C4-2B (cell line): Measurements from ENCODE around the gene MYO1E.

Experiments used
- ZFX ChIP-seq: fragments of 450-650 bp; IDR thresholded peaks from 2 replicates; pipeline ENCODE4 v1.6.1; 2017
- TF ChIP-seq, protein P1 (sequence below): fragments of 450-650 bp; conservative IDR thresholded peaks from 2 replicates; pipeline ENCODE4 v1.5.1; 2017; ENCODE audit warnings: mild to moderate bottlenecking

GRCh38 chr15:59157396-59157795 is 215.3 kb downstream of the MYO1E start:
- TF ChIP-seq, protein P1, sequence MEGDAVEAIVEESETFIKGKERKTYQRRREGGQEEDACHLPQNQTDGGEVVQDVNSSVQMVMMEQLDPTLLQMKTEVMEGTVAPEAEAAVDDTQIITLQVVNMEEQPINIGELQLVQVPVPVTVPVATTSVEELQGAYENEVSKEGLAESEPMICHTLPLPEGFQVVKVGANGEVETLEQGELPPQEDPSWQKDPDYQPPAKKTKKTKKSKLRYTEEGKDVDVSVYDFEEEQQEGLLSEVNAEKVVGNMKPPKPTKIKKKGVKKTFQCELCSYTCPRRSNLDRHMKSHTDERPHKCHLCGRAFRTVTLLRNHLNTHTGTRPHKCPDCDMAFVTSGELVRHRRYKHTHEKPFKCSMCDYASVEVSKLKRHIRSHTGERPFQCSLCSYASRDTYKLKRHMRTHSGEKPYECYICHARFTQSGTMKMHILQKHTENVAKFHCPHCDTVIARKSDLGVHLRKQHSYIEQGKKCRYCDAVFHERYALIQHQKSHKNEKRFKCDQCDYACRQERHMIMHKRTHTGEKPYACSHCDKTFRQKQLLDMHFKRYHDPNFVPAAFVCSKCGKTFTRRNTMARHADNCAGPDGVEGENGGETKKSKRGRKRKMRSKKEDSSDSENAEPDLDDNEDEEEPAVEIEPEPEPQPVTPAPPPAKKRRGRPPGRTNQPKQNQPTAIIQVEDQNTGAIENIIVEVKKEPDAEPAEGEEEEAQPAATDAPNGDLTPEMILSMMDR: no peak
- TF ChIP-seq ZFX: no peak
